MCF 10A (cell line): ENCODE results near the gene MT1A. TPM values are rescaled to one million over a fixed set of nuclear protein-coding genes. Genes with fewer than 3 reads are reported as not detected.
"Not testable (repeated sequence)": the region's sequence is repeated elsewhere in the genome, so short reads cannot be mapped to it uniquely, and the experiment has no call there.

Experiments
- BruUV-seq: library from RNA; stranded (reverse); fragments of 400-500 nt; replicated peaks from 2 replicates; lab custom pipeline; 2021; lab: Mats Ljungman, UMichigan
- CTCF ChIA-PET: fragments of 300-600 bp; sonication (Branson Sonifier 250); formaldehyde crosslinking; extraction: SDS; loops from one replicate; lab custom pipeline; 2021; ENCODE audit warnings: antibody characterized with exemption, inconsistent platforms; lab: Yijun Ruan, JAX
- POLR2A ChIA-PET: fragments of 300-600, 350-650 bp; sonication (Branson Sonifier 250); formaldehyde crosslinking; extraction: SDS; loops from one replicate; lab custom pipeline; 2020; ENCODE audit warnings: antibody characterized with exemption, inconsistent platforms; lab: Yijun Ruan, JAX
- DNase-seq: peaks from one replicate; pipeline ENCODE4 v3.0.0-alpha.2; 2018; ENCODE audit not compliant: unreplicated experiment
- H3K27ac Mint-ChIP-seq: one replicate; pipeline ENCODE4 v1.8.0; 2022; ENCODE audit warnings: mild to moderate bottlenecking, low read depth, mixed read lengths; ENCODE audit not compliant: unreplicated experiment
- H3K27me3 Mint-ChIP-seq: one replicate; pipeline ENCODE4 v1.8.0; 2022; ENCODE audit warnings: mixed read lengths; ENCODE audit not compliant: insufficient read depth, unreplicated experiment
- H3K36me3 Mint-ChIP-seq: one replicate; pipeline ENCODE4 v1.8.0; 2022; ENCODE audit warnings: mild to moderate bottlenecking, moderate library complexity, mixed read lengths; ENCODE audit not compliant: insufficient read depth, unreplicated experiment
- H3K4me1 Mint-ChIP-seq: one replicate; pipeline ENCODE4 v1.8.0; 2022; ENCODE audit warnings: mixed read lengths; ENCODE audit not compliant: insufficient read depth, unreplicated experiment
- H3K4me3 Mint-ChIP-seq: one replicate; pipeline ENCODE4 v1.8.0; 2022; ENCODE audit warnings: mild to moderate bottlenecking, moderate library complexity, mixed read lengths; ENCODE audit not compliant: unreplicated experiment
- H3K9me3 Mint-ChIP-seq: one replicate; pipeline ENCODE4 v1.8.0; 2022; ENCODE audit warnings: mixed read lengths; ENCODE audit not compliant: unreplicated experiment
- CTCF ChIP-seq: fragments of 200-600 bp; IDR thresholded peaks from one replicate; pipeline ENCODE4 v1.8.0; 2022; ENCODE audit warnings: antibody characterized with exemption, mild to moderate bottlenecking; ENCODE audit not compliant: unreplicated experiment
- intact Hi-C: fragments of 100-400 bp; cut with micrococcal nuclease; formaldehyde crosslinking; loops from 2 replicates; pipeline ENCODE4 v1.14.1; 2022
- total RNA-seq: library from RNA; stranded (reverse); gene quantifications from 2 replicates; pipeline ENCODE4 v1.2.3, GENCODE V29; 2022

Gene MT1A
- total RNA-seq, 1 experiment from 2014 or later: not detected

GRCh38 chr16:56662357-56663354, 24.2 kb downstream of the MT1A start:
- no peaks in the 10 kb centered on the region for H3K27me3 Mint-ChIP-seq
- no peak for DNase-seq
- no peak overlapping the region for H3K27ac Mint-ChIP-seq
- ChIA-PET POLR2A (no interaction called here), CTCF (no interaction called here)
- no peaks in the 10 kb centered on the region for H3K9me3 Mint-ChIP-seq
- intact Hi-C loops: no loop called here
- no peaks in the 10 kb centered on the region for H3K36me3 Mint-ChIP-seq
- BruUV-seq: no TSS peak
- H3K4me3 Mint-ChIP-seq: no peak overlapping the region
- H3K4me1 Mint-ChIP-seq: peaks cover 6% of the 10 kb centered on the region
- TF ChIP-seq CTCF: no peak

- intact Hi-C loops: no loop called here
- no TSS peak for BruUV-seq
- H3K9me3 Mint-ChIP-seq: no peaks in the 10 kb centered on the region
- no peaks in the 10 kb centered on the region for H3K36me3 Mint-ChIP-seq
- no peak for DNase-seq
- CTCF ChIA-PET: interaction anchor here (0.6 kb wide), 1 partner anchor 103 kb away, joined by 3 read pairs; no protein-coding TSS in a partner anchor
- no peaks in the 10 kb centered on the region for H3K4me1 Mint-ChIP-seq
- H3K27ac Mint-ChIP-seq: no peak overlapping the region
- H3K27me3 Mint-ChIP-seq: peaks cover 9% of the 10 kb centered on the region
- H3K4me3 Mint-ChIP-seq: no peak overlapping the region
- POLR2A ChIA-PET: no interaction called here
- no peak for TF ChIP-seq CTCF
These were observed 26.0 kb downstream of the MT1A start for GRCh38 chr16:56664506-56664905.

- H3K27ac Mint-ChIP-seq, intact Hi-C loops, H3K36me3 Mint-ChIP-seq, H3K9me3 Mint-ChIP-seq, H3K4me3 Mint-ChIP-seq, BruUV-seq, H3K27me3 Mint-ChIP-seq, DNase-seq, H3K4me1 Mint-ChIP-seq: not testable (repeated sequence)
- ChIA-PET CTCF (interaction anchor here (0.6 kb wide), 1 partner anchor 14 kb away, joined by 3 read pairs; no protein-coding TSS in a partner anchor), POLR2A (interaction anchor here (1.5 kb wide), 1 partner anchor 39 kb away, joined by 3 read pairs; no protein-coding TSS in a partner anchor)
These were observed 27.1 kb downstream of the MT1A start for GRCh38 chr16:56665286-56666261.

GRCh38 chr16:56667581-56668571, 29.4 kb downstream of the MT1A start, which contains the start of gene MT1G:
Gene MT1G, minus strand, starts transcription at chr16:56668065. Its CDS starts 72 bp downstream, at chr16:56667993.
- ChIA-PET POLR2A (interaction anchor here (1.1 kb wide), 1 partner anchor 34 kb away, joined by 4 read pairs; no protein-coding TSS in a partner anchor), CTCF (interaction anchor here (0.8 to 1.0 kb wide), 2 partner anchors 38 to 67 kb away, joined by 3 read pairs; no protein-coding TSS in a partner anchor)
- no TSS peak for BruUV-seq
- peaks cover 9% of the 10 kb centered on the region for H3K27me3 Mint-ChIP-seq
- TF ChIP-seq CTCF: no peak
- no peak within 1 kb of the TSS for H3K4me3 Mint-ChIP-seq
- intact Hi-C loops: no loop called here
- no peaks in the 10 kb centered on the region for H3K4me1 Mint-ChIP-seq
- H3K9me3 Mint-ChIP-seq: no peaks in the 10 kb centered on the region
- H3K27ac Mint-ChIP-seq: no peak within 1 kb of the TSS
- DNase-seq: no peak
- no peaks in the 10 kb centered on the region for H3K36me3 Mint-ChIP-seq
